Measurements from ENCODE around the gene EXOSC10. TPM values are rescaled to one million over a fixed set of nuclear protein-coding genes. Genes with fewer than 3 reads are reported as not detected.

EXOSC10 gene
- total and polyA plus RNA-seq, 2 of the 4 experiments (the other 2 are of a cell fraction) = 64.5 to 66.0 TPM

DNA sequence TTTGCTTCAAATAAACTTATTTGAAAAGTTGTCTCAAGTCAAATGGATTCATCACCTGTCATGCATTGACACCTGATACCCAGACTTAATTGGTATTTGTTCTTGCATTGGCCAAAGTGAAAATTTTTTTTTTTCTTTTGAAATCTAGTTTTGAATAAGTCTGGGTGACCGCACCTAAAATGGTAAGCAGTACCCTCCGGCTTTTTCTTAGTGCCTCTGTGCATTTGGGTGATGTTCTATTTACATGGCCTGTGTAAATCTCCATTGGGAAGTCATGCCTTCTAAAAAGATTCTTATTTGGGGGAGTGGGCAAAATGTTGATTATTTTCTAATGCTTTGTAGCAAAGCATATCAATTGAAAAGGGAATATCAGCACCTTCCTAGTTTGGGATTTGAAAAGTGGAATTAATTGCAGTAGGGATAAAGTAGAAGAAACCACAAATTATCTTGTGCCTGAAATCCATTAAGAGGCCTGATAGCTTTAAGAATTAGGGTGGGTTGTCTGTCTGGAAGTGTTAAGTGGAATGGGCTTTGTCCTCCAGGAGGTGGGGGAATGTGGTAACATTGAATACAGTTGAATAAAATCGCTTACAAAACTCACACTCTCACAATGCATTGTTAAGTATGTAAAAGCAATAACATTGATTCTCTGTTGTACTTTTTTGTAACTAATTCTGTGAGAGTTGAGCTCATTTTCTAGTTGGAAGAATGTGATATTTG, 75.4 kb downstream of the EXOSC10 start:
- no peaks in the 10 kb centered on the region for H3K9me3 ChIP-seq (ENCODE audit: control insufficient read depth, insufficient read depth, low read length)
- H4K5ac ChIP-seq (ENCODE audit: low read depth, low read length) = no peak overlapping the region
- H3K23ac ChIP-seq (ENCODE audit: low read depth, low read length) = no peak overlapping the region
- no peak overlapping the region for H3K4ac ChIP-seq (ENCODE audit: low read depth, low read length)
- intact Hi-C loops (cut with micrococcal nuclease) (no loop called here), in situ Hi-C loops (cut with MboI; ENCODE audit: low sequenced_read_pairs) (no loop called here), dilution Hi-C loops (cut with HindIII; ENCODE audit: low sequenced_read_pairs, unreplicated experiment) (no loop called here)
- H3K36me3 ChIP-seq (ENCODE audit: control insufficient read depth, insufficient read depth, low read length) = peaks cover 51% of the 10 kb centered on the region
- TF ChIP-seq MXI1 (IDR thresholded peaks at IDR 0.05; ENCODE audit: borderline replicate concordance, low read depth, low read length) = no peak
- TF ChIP-seq RCOR1 (IDR thresholded peaks at IDR 0.05; ENCODE audit: insufficient replicate concordance, low read length) = no peak
- TF ChIP-seq MAFK (IDR thresholded peaks at IDR 0.05; ENCODE audit: low read depth, low read length) = no peak
- no peak for TF ChIP-seq RAD21 (IDR thresholded peaks at IDR 0.05; ENCODE audit: low read length)
- TF ChIP-seq, protein P1, sequence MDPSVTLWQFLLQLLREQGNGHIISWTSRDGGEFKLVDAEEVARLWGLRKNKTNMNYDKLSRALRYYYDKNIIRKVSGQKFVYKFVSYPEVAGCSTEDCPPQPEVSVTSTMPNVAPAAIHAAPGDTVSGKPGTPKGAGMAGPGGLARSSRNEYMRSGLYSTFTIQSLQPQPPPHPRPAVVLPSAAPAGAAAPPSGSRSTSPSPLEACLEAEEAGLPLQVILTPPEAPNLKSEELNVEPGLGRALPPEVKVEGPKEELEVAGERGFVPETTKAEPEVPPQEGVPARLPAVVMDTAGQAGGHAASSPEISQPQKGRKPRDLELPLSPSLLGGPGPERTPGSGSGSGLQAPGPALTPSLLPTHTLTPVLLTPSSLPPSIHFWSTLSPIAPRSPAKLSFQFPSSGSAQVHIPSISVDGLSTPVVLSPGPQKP (IDR thresholded peaks at IDR 0.05; ENCODE audit: borderline replicate concordance, low read depth, low read length) = no peak
- no peak for TF ChIP-seq BHLHE40 (IDR thresholded peaks at IDR 0.05; ENCODE audit: low read depth, low read length)
- TF ChIP-seq FOS (IDR thresholded peaks at IDR 0.05; ENCODE audit: low read depth, low read length) = no peak
- TF ChIP-seq RFX5 (IDR thresholded peaks at IDR 0.05; ENCODE audit: low read depth, low read length) = no peak
- no peak for TF ChIP-seq MAZ (IDR thresholded peaks at IDR 0.05; ENCODE audit: borderline replicate concordance, low read depth, low read length)
- no peak for TF ChIP-seq SMC3 (IDR thresholded peaks at IDR 0.05; ENCODE audit: low read depth, low read length)
- TF ChIP-seq CHD1 (IDR thresholded peaks at IDR 0.05; ENCODE audit: low read depth, low read length) = no peak
- no peak for TF ChIP-seq POLR2A (IDR thresholded peaks at IDR 0.05; ENCODE audit: low read depth, low read length)
- no peak overlapping the region for H3K18ac ChIP-seq (ENCODE audit: low read depth, low read length)
- no peak overlapping the region for H3K27ac ChIP-seq (ENCODE audit: insufficient read depth, low read length)
- H4K8ac ChIP-seq (ENCODE audit: low read depth in 2 of 2, low read length in 2 of 2) = no peak overlapping the region
- H3K4me2 ChIP-seq (ENCODE audit: low read depth, low read length) = no peak overlapping the region
- no peaks in the 10 kb centered on the region for H3K4me1 ChIP-seq (ENCODE audit: control insufficient read depth, insufficient read depth, low read length)
- POLR2A ChIA-PET (ENCODE audit: unreplicated experiment) = no interaction called here
- H4K91ac ChIP-seq (ENCODE audit: insufficient read depth, low read depth, low read length) = no peak overlapping the region
- H3K56ac ChIP-seq (ENCODE audit: extremely low read depth, insufficient read depth, low read length) = no peak overlapping the region
- H2BK15ac ChIP-seq (ENCODE audit: low read depth, low read length) = no peak overlapping the region
- no peak overlapping the region for H2AFZ ChIP-seq (replicated peaks; ENCODE audit: low read length, poor library complexity)
- no peak overlapping the region for H2BK5ac ChIP-seq (ENCODE audit: low read depth, low read length, poor library complexity, severe bottlenecking)
- H2BK120ac ChIP-seq (ENCODE audit: low read depth, low read length) = no peak overlapping the region
- no peak for ATAC-seq (ENCODE audit: low read depth)
- no peaks in the 10 kb centered on the region for H3K9me1 ChIP-seq (ENCODE audit: insufficient read depth, low read length)
- no peak overlapping the region for H3K9ac ChIP-seq (ENCODE audit: low read depth, low read length)
- no peak overlapping the region for H3K4me3 ChIP-seq (ENCODE audit: insufficient read depth, low read depth, low read length)
- H3K79me1 ChIP-seq (ENCODE audit: low read depth in 1 of 2, low read length in 2 of 2) = peaks cover 16 to 18% of the 10 kb centered on the region in 2 experiments
- H4K20me1 ChIP-seq (ENCODE audit: insufficient read depth, low read length) = peaks cover 22% of the 10 kb centered on the region
- H2BK20ac ChIP-seq (ENCODE audit: low read depth, low read length) = no peak overlapping the region
- H3K14ac ChIP-seq (replicated peaks; ENCODE audit: low read depth, low read length) = no peak overlapping the region
- no peak overlapping the region for H2AK9ac ChIP-seq (replicated peaks; ENCODE audit: low read depth, low read length, poor library complexity)
- BruUV-seq (replicated peaks) = no TSS peak
- no peak for DNase-seq
- no peaks in the 10 kb centered on the region for H3K27me3 ChIP-seq (ENCODE audit: control insufficient read depth, insufficient read depth, low read length)
- WGBS, 2 experiments (ENCODE audit: extremely low coverage in 2 of 2, insufficient read length in 1 of 2) = no CpG with 5 or more reads among the region's 3 CpGs
- H2AK5ac ChIP-seq (ENCODE audit: low read depth, low read length) = no peak overlapping the region
- CTCF ChIA-PET = no interaction called here

All from IMR-90 (cell line).